HCT116 (cell line): Measurements from ENCODE around the gene SPDL1.

Experiments
- CEBPB ChIP-seq: IDR thresholded peaks from 2 replicates; pipeline ENCODE4 v1.6.1; 2012; ENCODE audit warnings: low read depth
- ELF1 ChIP-seq: IDR thresholded peaks from 2 replicates; pipeline ENCODE4 v1.6.1; 2012; ENCODE audit warnings: low read depth, borderline replicate concordance
- EZH2 ChIP-seq: fragments of 200-600 bp; sonication (generic); IDR thresholded peaks from 2 replicates; pipeline ENCODE4 v1.6.1; 2017; ENCODE audit warnings: antibody characterized with exemption, mixed run types
- EZH2phosphoT487 ChIP-seq: fragments of 200-600 bp; IDR thresholded peaks from 2 replicates; pipeline ENCODE4 v1.6.1; 2018; ENCODE audit warnings: antibody characterized with exemption, borderline replicate concordance
- POLR2A ChIP-seq: IDR thresholded peaks from 2 replicates; pipeline ENCODE4 v1.7.0; 2011; ENCODE audit warnings: borderline replicate concordance; ENCODE audit not compliant: insufficient read depth, insufficient read length; ENCODE audit errors: extremely low read depth
- POLR2AphosphoS5 ChIP-seq: IDR thresholded peaks from 2 replicates; pipeline ENCODE4 v1.6.1; 2011; ENCODE audit warnings: mild to moderate bottlenecking, low read depth, low read length, moderate library complexity
- REST ChIP-seq: IDR thresholded peaks from 2 replicates; pipeline ENCODE4 v1.6.1; 2012; ENCODE audit warnings: low read depth
- YY1 ChIP-seq: IDR thresholded peaks from 2 replicates; pipeline ENCODE4 v1.6.1; 2011; ENCODE audit warnings: low read length, low read depth, moderate library complexity, mild to moderate bottlenecking; ENCODE audit not compliant: insufficient replicate concordance; ENCODE audit errors: extremely low read depth
- ZNF274 ChIP-seq: fragments of 200-500 bp; sonication (Bioruptor generic); IDR thresholded peaks from 2 replicates; pipeline ENCODE4 v1.6.1; 2014; ENCODE audit warnings: mild to moderate bottlenecking, low read depth, low read length, inconsistent platforms
- TF ChIP-seq, protein P1 (sequence below), 3 experiments: fragments of 200-600 bp in 1 of 3; sonication (generic) in 1 of 3; IDR thresholded peaks in 2 of 3; conservative IDR thresholded peaks in 1 of 3; 2 replicates each; pipeline ENCODE4 v1.5.1; 2012 to 2017; ENCODE audit warnings: low read depth in 2 of 3, low read length in 2 of 3, antibody characterized with exemption in 1 of 3, borderline replicate concordance in 1 of 3, control low read depth in 1 of 3, mild to moderate bottlenecking in 1 of 3, mixed read lengths in 1 of 3, mixed run types in 1 of 3, moderate library complexity in 1 of 3; ENCODE audit not compliant: insufficient read depth in 1 of 3
- TF ChIP-seq, protein P2 (sequence below): IDR thresholded peaks from 2 replicates; pipeline ENCODE4 v1.6.1; 2012

GRCh38 chr5:169595172-169595820, 11.7 kb downstream of the SPDL1 start:
- TF ChIP-seq POLR2A: no peak
- TF ChIP-seq, protein P1, sequence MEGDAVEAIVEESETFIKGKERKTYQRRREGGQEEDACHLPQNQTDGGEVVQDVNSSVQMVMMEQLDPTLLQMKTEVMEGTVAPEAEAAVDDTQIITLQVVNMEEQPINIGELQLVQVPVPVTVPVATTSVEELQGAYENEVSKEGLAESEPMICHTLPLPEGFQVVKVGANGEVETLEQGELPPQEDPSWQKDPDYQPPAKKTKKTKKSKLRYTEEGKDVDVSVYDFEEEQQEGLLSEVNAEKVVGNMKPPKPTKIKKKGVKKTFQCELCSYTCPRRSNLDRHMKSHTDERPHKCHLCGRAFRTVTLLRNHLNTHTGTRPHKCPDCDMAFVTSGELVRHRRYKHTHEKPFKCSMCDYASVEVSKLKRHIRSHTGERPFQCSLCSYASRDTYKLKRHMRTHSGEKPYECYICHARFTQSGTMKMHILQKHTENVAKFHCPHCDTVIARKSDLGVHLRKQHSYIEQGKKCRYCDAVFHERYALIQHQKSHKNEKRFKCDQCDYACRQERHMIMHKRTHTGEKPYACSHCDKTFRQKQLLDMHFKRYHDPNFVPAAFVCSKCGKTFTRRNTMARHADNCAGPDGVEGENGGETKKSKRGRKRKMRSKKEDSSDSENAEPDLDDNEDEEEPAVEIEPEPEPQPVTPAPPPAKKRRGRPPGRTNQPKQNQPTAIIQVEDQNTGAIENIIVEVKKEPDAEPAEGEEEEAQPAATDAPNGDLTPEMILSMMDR (IDR thresholded peaks at IDR 0.05 in 2 of 3, conservative IDR thresholded peaks at IDR 0.05 in 1 of 3; ENCODE audit: borderline replicate concordance in 1 of 3, insufficient read depth in 1 of 3, low read depth in 2 of 3, low read length in 2 of 3): no peak
- no peak for TF ChIP-seq REST
- no peak for TF ChIP-seq EZH2
- no peak for TF ChIP-seq YY1
- no peak for TF ChIP-seq ZNF274
- TF ChIP-seq, protein P2, sequence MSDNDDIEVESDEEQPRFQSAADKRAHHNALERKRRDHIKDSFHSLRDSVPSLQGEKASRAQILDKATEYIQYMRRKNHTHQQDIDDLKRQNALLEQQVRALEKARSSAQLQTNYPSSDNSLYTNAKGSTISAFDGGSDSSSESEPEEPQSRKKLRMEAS: no peak
- TF ChIP-seq EZH2phosphoT487: no peak
- no peak for TF ChIP-seq ELF1
- TF ChIP-seq POLR2AphosphoS5: no peak
- TF ChIP-seq CEBPB: no peak
